KMS-11 (cell line): ENCODE measurements around the gene SHTN1.

ENCODE experiments used
- H2AFZ ChIP-seq: fragments of 200-600 bp; sonication (generic); 2 replicates; pipeline ENCODE4 v1.6.1; 2016; ENCODE audit warnings: antibody characterized with exemption, mixed run types, low read depth
- H3K27ac ChIP-seq: fragments of 200-600 bp; sonication (generic); 2 replicates; pipeline ENCODE4 v1.6.1; 2016; ENCODE audit warnings: mild to moderate bottlenecking, mixed run types
- H3K27me3 ChIP-seq: fragments of 200-600 bp; sonication (generic); 2 replicates; pipeline ENCODE4 v1.6.1; 2017; ENCODE audit warnings: mild to moderate bottlenecking, low read depth, mixed run types, moderate library complexity; ENCODE audit not compliant: insufficient read depth
- H3K36me3 ChIP-seq: fragments of 200-600 bp; sonication (generic); 2 replicates; pipeline ENCODE4 v1.6.1; 2017; ENCODE audit warnings: mild to moderate bottlenecking, mixed run types; ENCODE audit not compliant: insufficient read depth
- H3K4me1 ChIP-seq: fragments of 200-600 bp; sonication (generic); 2 replicates; pipeline ENCODE4 v1.6.1; 2016; ENCODE audit warnings: mild to moderate bottlenecking, low read depth, mixed run types; ENCODE audit not compliant: poor library complexity, severe bottlenecking
- H3K4me2 ChIP-seq: fragments of 200-600 bp; sonication (generic); 2 replicates; pipeline ENCODE4 v1.7.0; 2016; ENCODE audit warnings: mild to moderate bottlenecking, mixed run types
- H3K4me3 ChIP-seq: fragments of 200-600 bp; sonication (generic); IDR thresholded peaks from 2 replicates; pipeline ENCODE4 v1.6.1; 2017; ENCODE audit warnings: low read depth, low read length, mixed read lengths; ENCODE audit not compliant: insufficient read depth
- H3K79me2 ChIP-seq: fragments of 200-600 bp; sonication (generic); 2 replicates; pipeline ENCODE4 v1.6.1; 2016; ENCODE audit warnings: low read depth, mixed run types; ENCODE audit not compliant: insufficient read depth
- H3K9ac ChIP-seq: fragments of 200-600 bp; sonication (generic); 2 replicates; pipeline ENCODE4 v1.6.1; 2016; ENCODE audit warnings: mild to moderate bottlenecking, mixed run types
- H4K20me1 ChIP-seq: fragments of 200-600 bp; sonication (generic); 2 replicates; pipeline ENCODE4 v1.6.1; 2016; ENCODE audit warnings: mild to moderate bottlenecking, mixed run types; ENCODE audit not compliant: insufficient read depth
- TF ChIP-seq, protein P1 (sequence below): fragments of 200-600 bp; sonication (generic); conservative IDR thresholded peaks from 2 replicates; pipeline ENCODE4 v1.6.1; 2017; ENCODE audit warnings: low read depth, mild to moderate bottlenecking, antibody characterized with exemption, low read length, moderate library complexity, mixed read lengths

The SHTN1 gene

DNA sequence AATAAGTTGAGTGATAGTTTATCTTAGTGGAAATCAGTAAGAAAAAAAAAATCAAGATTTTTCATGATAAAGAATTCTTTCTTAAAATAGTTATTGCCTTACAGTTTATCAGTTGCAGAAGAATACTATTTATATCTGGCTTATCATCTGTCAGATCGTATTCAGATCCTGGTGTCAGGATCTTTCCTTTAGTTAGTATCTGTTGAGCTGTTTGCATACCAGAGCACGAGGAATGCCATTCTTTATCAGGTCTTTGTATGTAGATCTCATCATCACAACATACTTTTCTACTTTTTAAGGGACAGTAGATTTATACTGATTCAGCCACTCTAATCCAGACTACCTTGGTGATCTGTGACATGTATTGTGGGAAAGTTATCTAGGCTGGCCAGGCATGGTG lies 143.2 kb downstream of the SHTN1 start:
- Histone ChIP-seq H3K4me1 (no peaks in the 10 kb centered on the region), H3K9ac (no peak overlapping the region), H4K20me1 (no peaks in the 10 kb centered on the region), H3K4me3 (no peak overlapping the region), H3K27ac (no peak overlapping the region), H3K36me3 (no peaks in the 10 kb centered on the region), H3K4me2 (no peak overlapping the region), H3K79me2 (no peaks in the 10 kb centered on the region), H2AFZ (no peak overlapping the region), H3K27me3 (no peaks in the 10 kb centered on the region)
- TF ChIP-seq, protein P1, sequence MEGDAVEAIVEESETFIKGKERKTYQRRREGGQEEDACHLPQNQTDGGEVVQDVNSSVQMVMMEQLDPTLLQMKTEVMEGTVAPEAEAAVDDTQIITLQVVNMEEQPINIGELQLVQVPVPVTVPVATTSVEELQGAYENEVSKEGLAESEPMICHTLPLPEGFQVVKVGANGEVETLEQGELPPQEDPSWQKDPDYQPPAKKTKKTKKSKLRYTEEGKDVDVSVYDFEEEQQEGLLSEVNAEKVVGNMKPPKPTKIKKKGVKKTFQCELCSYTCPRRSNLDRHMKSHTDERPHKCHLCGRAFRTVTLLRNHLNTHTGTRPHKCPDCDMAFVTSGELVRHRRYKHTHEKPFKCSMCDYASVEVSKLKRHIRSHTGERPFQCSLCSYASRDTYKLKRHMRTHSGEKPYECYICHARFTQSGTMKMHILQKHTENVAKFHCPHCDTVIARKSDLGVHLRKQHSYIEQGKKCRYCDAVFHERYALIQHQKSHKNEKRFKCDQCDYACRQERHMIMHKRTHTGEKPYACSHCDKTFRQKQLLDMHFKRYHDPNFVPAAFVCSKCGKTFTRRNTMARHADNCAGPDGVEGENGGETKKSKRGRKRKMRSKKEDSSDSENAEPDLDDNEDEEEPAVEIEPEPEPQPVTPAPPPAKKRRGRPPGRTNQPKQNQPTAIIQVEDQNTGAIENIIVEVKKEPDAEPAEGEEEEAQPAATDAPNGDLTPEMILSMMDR: no peak

DNA sequence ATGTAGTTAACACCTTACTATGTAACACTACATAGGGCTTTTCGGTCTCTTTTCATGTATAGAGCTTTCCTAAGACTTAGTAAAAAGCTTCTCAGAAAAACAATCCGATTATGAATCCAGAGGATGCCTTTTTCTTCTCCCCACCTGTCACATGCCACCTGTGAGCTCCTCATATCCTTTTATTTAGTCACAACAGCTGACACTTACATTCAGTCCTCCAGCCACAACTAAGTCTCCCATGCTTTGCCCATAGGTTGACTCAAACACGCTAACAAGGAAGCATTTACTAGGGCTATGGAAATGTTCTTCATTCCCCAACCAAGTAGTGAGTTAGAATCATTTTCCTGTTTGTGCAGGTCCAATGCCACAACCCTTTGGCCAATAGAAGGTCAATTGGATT lies 147.8 kb downstream of the SHTN1 start:
- no peaks in the 10 kb centered on the region for H4K20me1 ChIP-seq
- no peak overlapping the region for H2AFZ ChIP-seq
- no peaks in the 10 kb centered on the region for H3K27me3 ChIP-seq
- no peak overlapping the region for H3K4me3 ChIP-seq
- no peak overlapping the region for H3K4me2 ChIP-seq
- H3K4me1 ChIP-seq: no peaks in the 10 kb centered on the region
- H3K79me2 ChIP-seq: no peaks in the 10 kb centered on the region
- TF ChIP-seq, protein P1: no peak
- H3K27ac ChIP-seq: no peak overlapping the region
- H3K36me3 ChIP-seq: no peaks in the 10 kb centered on the region
- H3K9ac ChIP-seq: no peak overlapping the region

- Histone ChIP-seq H3K27ac (no peak overlapping the region), H3K36me3 (no peaks in the 10 kb centered on the region), H3K4me3 (no peak overlapping the region), H2AFZ (no peak overlapping the region), H4K20me1 (no peaks in the 10 kb centered on the region), H3K27me3 (no peaks in the 10 kb centered on the region), H3K9ac (no peak overlapping the region), H3K4me1 (no peaks in the 10 kb centered on the region), H3K79me2 (no peaks in the 10 kb centered on the region), H3K4me2 (no peak overlapping the region)
- TF ChIP-seq, protein P1: no peak
These were observed 151.3 kb downstream of the SHTN1 start for GRCh38 chr10:116853701-116854100.

- no peaks in the 10 kb centered on the region for H3K36me3 ChIP-seq
- no peak overlapping the region for H3K27ac ChIP-seq
- no peaks in the 10 kb centered on the region for H3K27me3 ChIP-seq
- H3K79me2 ChIP-seq: no peaks in the 10 kb centered on the region
- H3K9ac ChIP-seq: no peak overlapping the region
- no peak overlapping the region for H2AFZ ChIP-seq
- H3K4me1 ChIP-seq: no peaks in the 10 kb centered on the region
- no peaks in the 10 kb centered on the region for H4K20me1 ChIP-seq
- TF ChIP-seq, protein P1: no peak
- no peak overlapping the region for H3K4me3 ChIP-seq
- H3K4me2 ChIP-seq: no peak overlapping the region
These were observed 151.7 kb downstream of the SHTN1 start for GRCh38 chr10:116853287-116853686.
